ENCODE measurements around the gene TADA1.
"Not testable (repeated sequence)": the region's sequence is repeated elsewhere in the genome, so short reads cannot be mapped to it uniquely, and the experiment has no call there.

Gene TADA1

DNA sequence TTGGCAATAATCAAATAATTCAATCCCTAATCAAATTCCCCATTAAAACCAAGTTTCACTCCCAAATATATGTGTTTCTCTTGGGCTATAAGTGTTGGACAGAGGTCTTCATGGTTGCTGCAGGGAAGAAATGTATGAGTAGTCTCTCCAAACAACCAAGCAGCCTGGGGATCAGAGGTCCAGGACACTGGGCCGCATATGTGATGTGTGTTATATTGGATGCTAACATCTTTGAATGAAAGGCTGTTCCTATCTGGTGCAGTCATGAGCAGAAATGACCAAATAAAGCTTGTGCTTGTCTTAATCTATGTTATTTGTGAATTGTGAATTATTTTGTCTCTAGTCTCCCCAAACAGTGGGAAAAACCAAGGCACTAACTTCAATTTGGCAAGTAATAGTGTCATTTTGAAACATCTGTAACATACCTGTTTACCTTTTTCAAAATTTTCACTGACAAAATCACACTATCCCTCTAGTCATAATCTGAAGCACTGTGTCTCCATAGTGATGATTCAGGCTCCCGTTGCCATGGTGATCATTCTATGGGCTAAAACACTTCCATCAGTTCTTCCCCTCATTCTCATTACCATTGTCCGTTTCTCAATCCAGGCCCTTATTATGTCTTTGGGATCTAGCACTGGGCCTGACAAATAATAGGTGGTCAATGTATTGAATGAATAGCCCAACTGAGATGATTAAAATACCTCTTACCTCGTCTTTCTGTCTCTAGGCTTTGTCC, 12.5 kb upstream of the TADA1 start:
- peak; percentile 15 for DNase-seq

DNA sequence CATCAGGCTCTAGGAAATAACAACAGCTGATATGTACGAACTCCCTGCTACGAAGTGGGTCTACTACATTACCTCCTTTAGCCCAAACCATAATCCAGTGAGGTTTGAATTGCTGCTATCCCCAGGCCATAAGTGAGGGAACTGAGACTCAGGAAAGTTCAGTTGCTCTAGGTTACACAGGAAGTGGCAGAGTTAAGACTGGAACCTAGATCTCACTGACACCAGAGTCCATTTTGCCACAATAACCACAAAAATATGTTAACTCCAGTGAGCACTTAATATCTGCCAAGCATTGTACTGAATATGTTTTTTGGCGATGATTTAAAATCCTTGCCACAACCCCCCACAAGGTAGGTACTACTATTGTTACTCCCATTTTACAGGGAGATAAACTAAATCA, 8.9 kb upstream of the TADA1 start:
- peak; percentile 80 for DNase-seq

DNA sequence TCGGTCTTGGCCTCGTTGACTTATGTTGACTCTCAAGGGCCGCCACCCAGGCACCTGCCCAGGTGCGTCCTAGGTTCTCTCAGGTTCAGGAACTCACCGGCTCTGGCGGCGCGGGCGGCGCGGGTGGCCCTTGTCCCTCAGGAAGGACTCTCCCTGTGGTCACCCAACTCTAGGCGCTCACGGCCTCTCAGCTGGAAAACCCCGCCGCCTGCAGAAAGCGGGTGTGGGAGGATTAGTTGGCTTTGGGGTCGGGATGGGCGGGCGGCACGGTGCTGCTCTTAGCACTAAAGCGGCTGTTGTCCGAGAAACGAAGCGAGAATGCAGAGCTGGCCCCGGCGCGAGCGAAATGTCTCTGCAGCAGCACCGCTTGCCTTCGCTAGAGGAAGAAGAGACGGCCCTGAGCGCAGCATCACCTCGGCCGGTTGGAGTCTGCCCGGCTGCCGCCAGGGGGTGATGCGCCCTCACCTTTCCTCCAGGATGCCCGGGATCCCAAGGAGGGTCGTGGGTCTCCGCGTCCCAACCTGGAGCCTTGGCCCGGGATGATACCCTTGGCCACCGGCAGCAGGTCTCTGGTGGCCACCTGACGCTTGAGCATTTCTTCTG, 8.1 kb upstream of the TADA1 start:
- no peak for DNase-seq

DNA sequence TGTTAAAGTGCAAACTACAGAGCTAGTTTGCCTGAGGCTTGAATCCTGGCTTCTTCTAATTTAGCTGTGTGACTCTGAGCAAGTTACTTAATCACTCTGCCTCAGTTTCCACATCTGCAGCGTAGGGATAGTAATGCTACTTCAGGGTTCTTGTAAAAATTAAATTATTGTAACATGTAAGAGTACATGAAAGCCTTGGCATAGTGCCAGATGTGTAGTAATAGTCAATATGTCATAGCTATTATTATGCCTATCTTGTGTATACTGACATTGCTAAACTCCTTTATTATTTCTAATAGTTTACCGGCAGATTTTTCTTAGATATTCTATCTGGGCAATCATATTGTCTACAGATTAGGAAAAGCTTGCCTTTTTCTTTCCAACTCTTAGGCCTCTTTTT, 6.8 kb upstream of the TADA1 start:
- no peak for DNase-seq

DNA sequence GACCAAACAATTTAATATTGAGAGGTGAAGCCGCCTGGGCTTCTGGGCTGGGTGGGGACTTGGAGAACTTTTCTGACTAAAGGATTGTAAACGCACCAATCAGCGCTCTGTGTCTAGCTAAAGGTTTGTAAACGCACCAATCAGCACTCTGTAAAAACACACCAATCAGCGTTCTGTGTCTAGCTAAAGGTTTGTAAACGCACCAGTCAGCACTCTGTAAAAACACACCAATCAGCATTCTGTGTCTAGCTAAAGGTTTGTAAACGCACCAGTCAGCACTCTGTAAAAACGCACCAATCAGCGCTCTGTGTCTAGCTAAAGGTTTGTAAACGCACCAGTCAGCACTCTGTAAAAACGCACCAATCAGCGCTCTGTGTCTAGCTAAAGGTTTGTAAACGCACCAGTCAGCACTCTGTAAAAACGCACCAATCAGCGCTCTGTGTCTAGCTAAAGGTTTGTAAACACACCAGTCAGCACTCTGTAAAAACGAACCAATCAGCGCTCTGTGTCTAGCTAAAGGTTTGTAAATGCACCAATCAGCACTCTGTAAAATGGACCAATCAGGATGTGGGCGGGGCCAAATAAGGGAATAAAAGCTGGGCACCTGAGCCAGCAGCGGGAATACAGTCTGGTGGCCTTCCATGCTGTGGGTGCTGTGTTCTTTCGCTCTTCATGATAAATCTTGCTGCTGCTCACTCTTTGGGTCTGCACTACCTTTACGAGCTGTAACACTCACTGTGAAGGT, 2.3 kb upstream of the TADA1 start:
- DNase-seq: not testable (repeated sequence)

DNA sequence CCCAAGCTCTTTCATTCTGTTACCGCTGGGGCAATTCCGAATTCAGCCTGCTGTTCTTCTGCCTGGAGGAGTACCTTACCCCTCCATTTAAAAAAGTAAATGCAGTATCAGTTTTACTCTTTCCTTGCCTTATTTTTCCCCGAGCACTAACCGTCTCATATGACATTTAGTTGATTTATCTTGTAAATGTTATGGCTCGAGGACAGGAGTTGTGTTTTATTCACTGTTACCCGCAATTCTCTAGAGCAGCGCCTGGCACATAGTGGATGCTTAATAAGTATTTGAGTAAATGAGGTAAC, 425 bp upstream of the TADA1 start:
- no peak for DNase-seq

DNA sequence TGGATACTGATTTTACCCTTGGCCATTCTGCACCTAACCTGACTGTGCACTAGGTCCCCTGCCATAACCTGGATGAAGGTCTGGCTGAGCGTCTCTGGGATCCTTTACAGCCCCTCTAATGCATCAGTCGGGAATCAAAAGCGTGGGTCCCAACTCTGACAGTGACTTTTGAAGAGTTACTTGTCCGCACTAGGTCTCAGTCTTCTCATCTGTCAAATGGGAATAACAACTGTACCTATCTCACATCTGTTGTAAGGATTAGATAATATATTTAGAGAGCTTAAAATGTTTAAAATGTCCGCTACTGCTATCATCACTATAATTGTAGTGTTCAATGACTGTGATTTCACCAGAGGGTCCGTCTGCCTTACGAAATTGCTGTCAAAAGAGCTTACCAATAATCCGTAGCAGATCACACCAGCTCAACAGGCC, 746 bp downstream of the TADA1 start:
- peak; percentile 45 for DNase-seq

DNA sequence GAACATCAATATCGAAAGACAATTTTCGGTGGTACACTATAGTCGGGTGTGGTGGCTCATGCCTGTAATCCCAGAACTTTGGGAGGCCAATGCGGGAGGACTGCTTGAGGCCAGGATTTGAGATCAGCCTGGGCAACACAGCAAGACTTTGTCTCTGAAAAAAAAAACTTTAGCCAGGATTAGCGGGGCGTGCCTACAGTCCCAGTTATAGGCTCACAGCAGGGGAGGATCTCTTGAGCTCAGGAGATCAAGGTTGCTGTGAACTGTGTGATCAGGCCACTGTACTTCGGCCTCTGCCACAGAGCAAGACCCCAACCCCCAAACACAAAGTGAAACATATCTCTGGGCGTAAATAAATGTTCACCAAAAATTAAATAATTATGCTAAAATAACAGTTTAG, 1.6 kb downstream of the TADA1 start:
- DNase-seq: no peak

DNA sequence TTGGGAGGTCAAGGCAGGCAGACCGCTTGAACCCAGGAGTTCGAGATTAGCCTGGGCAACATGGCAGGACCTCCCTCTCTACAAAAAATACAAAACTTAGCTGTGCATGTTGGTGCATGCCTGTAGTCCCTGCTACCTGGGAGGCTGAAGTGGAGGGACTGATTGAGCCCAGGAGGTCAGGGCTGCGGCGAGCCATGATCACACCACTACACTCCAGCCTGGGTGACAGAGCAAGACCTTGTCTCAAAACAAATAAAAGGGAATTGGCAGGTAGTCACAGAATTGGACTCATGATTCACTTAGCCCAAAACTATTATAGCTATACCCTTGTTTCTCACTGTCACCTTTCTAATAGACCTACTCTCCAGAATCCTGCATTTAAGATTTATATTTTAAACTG, 5.5 kb downstream of the TADA1 start:
- DNase-seq: no peak

DNA sequence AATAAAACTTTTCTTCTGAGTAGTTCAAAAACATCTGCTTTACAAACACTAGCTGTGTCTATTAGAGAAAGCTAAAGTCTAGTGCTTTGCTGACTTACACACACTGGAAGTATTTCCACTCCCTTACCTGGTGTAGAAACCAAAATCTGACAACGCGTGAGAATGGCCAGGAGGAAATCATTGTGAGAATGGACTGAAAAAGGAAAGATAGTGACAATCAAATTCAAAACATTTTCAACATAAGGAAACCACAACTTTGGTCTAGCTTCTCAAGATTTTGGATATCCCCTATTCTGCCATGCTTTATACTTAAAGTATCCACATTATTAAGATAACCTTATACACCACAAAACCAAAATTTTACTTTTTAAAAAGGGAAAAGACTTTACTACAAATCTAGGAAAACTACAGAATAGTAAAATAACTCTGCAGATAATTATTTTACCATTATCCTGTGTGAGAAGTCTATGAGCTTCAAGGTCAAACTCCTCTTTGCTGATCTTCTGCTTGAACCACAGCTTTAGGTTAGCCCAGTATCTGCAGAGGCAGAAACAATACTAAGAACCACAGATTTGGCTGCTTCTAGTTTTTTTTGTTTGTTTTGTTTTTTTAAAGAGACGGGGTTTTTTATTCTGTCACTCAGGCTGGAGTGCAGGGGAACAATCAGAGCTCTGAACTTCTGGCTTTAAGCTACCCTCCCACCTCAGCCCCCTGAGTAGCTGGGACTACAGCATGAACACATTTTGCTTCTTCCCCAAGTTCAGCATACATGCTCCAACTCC, 6.6 kb downstream of the TADA1 start:
- no peak for DNase-seq

DNA sequence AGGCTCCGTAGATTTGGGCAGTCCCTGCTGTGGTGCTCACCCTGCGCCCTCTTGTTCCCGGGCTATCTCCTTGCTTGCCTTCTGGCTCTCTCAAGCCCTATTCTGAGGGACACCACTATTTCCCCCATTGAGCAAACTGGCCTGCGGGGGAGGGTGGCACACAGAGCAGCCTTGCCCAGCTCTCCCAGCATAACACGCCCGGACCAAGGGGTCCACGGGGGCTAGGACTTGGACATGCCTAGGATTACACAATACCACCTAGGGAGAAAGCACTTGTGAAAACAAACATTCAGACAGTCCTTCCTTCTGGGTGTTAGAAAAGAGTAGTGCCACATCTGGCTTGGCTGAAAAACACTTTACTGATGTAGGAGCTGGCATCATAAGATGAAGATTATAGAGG, 7.4 kb downstream of the TADA1 start:
- no peak for DNase-seq

DNA sequence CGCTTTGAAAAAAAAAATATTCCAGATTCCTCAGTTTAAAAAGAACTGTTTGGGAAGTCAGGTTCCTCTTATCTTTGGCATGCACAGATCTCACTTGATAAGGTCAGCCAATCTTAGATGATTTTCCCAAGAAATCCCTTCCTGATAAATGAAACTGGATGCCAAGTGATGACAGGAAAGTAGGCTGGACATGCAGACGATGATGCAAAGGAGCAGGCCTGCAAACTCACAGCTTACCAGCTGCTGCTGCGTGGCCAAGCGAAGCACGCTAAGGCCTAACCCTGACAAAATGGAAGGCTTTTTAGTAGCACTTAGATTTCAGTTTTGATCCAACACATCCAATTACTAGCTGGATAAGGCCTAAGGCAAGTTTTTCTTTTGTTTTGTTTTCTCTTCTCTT, 10.1 kb downstream of the TADA1 start:
- no peak for DNase-seq

DNA sequence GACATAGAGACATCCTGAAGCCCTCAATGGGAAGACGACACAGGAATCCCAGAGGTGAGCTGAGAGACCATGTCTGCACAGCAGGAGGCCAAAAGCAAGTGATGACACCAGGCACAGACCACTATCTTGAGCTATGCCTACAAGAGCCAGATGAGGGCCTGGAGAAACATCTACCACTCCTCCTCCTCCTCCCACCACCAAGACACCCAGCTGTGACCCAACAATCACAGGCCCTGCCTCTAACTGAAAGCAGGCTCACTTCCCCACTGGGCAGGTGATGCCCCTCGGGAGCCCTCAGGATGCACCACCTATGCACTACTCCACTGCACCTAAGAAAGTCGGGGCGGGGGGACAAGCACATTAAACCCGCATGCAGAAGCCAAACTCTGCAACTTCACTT, 16.5 kb downstream of the TADA1 start:
- no peak for DNase-seq

DNA sequence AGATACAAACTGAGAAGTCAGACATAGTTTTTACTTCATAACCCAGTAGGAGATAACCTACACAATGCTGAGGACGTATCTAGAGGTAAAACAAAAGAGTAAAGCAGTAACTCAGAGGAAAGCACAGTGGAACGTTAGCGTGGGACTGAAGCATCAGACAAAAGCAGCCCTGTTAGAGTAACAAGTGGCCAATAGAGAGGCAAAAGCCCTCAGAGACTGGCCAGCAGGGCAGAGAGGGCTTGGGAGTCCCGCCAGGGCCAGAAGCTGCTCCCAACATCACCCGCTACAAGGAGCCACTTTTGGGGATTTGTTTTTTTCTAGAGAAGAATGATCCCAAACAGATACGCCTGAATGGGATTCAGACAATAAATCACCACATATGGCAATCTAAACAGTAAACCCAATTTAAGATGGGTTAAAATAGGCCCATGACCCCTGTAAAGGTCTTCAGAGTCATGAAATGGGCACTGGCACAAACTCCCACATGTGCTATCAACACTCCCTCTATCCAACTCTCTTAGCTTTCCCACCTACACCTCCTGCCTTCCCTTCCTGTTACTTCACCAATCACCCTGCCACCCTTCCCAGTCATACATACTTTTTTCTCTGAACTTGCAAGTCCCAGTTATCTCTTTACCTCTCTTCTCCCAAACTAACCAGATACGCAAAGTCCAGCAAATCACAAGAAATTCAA, 17.2 kb downstream of the TADA1 start:
- no peak for DNase-seq

DNA sequence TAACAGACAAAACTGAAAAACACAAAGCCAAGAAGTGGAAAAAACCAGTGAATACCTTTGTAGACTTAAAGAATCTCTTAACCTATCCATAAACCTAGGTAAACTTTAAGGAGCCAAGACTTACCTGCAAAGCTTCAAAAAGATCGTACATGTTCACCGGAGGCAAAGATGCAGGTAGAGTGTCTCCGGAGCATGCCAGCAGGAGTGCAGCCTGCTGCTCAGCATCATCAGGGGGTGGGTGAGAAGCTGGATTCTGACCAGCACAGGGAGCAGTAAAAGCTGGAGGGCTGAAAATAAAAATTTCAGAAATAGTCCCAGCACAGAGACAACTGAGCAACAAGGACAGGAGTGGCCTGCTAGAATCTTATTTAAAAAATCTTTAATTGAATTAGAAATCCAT, 18.1 kb downstream of the TADA1 start:
- DNase-seq: no peak

DNA sequence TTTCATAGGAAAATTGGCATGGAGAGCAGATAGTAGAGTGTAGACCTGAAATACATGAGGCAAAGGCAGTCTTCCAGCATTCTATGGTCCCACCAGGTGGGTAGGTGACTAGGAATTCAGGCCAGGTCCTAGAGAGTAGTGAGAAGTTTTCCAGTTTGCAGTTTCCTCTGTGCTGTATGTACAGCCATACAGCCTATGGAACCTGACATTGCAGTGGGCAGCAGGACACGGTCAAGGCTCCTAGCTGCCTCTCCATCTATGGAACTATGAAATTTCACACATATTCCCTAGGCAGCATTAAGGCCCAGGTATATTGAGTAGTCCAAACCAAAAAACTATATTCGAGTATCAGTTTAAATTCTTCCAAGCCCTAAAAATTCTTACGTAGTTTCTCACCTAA, 20.5 kb downstream of the TADA1 start:
- DNase-seq: no peak

DNA sequence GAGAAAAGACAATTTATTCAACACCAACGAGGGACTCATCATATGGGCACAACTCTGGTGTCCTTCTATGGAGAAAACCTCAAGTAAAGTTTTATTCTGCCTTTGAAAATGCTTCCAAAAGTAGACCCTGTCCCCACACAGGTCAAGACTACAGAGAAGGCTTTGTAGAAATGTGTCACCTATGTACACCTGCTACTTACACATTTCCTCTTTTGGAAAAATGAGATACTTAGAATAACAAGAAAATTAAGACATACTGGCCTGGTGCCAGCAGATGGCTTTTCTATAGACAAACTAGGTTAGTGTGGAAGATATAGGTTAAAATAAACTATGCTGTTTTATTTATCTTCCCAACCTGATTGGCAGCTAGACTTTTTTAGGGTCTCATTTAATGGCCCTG, 23.1 kb downstream of the TADA1 start:
- DNase-seq: no peak

DNA sequence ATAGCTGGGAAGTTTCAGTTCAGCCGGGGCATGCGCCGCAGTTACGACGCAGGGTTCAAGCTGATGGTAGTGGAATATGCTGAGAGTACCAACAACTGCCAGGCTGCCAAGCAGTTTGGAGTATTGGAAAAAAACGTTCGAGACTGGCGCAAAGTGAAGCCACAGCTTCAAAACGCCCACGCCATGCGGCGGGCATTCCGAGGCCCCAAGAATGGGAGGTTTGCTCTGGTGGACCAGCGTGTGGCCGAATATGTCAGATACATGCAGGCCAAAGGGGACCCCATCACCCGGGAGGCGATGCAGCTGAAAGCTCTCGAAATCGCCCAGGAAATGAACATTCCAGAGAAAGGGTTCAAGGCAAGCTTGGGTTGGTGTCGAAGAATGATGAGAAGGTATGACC, 26.9 kb downstream of the TADA1 start:
- no peak for DNase-seq

DNA sequence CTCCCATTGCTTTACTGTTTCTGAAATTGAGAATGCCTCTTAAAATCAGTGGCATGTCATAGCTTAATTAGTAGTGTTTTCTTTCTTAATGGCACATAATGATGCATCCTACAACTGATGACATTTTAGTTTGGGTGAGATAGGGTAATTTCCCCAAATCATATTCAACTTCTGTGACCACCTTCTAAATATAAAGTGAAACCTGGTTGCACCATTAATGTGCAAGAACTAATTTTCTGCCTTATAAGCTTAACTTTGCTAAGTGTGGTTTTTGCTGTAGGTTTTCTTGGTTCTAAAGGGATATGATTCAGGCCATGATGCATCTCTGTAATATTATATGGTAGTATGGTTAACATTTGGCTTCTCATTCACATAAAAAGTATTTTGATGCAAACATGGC, 27.9 kb downstream of the TADA1 start:
- DNase-seq: no peak

DNA sequence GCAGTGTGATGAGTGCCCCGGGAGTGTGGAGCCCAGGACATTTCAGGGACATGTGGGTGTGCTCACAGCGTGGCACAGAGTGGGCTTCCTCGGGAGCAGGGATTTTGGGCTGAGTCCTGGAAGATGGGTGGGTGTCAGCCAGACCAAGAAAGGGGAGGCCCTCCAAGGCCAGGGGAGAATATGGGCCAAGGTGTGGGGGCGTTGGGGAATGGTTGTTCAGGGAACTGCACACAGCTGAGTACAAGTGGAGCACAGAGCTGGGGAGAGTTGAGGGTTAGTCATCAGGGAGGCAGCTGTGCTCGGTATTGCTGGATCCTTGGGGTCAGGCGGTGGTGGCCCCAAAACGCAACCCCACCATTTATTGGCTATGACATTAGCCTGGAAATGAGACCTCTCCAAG, 31.3 kb downstream of the TADA1 start:
- DNase-seq: no peak

DNA sequence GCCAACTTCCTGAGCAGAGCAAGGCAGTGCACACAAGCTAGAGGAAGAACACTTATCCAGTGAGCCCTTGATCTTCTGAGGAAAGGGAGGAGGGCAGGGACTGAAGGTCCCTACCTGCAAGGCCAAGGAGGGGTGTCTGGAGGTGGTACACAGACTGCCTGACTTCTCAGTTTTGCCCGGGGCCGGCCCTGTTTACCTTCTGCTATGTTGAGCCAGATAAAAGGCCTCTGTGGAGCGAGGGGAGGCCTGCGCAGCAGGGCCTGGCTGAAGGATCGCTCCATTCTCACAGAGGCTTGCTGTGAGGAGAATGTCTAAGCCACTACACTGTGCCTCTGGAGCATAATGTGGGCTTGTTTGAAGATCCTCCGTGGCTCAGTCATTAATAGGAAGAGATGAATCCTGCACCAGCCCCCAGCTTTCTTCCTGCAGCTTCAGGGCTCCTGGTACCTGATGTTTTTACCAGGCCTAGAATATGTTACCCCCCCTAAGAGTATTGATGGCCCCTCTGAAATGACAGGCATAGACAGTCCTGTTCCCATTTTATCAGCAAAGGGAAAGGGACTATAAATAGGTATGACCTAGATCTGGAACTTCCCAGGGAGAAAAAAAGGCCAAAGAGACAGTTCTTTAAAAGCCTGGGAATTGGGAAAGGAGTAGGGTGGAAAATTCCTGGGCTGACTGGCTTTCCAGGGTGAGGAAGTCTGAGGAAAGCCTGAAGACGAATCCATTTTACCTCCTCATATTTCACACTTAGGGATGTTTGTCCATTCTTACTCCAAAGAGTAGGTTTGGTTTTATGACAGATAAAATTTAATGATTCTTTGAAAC, 32.1 kb downstream of the TADA1 start:
- no peak for DNase-seq

DNA sequence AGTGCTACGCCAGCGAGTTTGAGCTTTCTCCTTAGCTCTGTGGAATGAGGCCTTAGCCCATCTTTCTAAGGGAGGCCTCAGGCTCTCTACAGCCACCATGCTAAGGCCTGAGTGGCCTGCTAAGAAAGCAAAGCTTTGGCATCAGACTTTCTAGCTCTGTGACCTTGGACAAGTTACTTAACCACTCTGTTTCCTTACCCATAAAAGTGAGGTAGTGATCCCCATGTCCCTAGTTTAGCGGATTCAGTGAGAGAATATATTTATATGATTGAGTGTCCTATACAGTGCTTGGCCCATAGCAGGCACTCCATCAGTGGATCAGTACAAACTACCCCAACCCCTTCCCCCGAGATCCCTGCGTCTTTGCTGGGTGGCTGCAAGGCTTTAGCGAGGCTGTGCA, 32.7 kb downstream of the TADA1 start:
- DNase-seq: no peak
